HG02571 (cell line): ENCODE measurements around the gene RAB3C.

ENCODE experiments used
- ATAC-seq: cut with Tn5 transposase; IDR thresholded peaks from one replicate; pipeline ENCODE4 v1.9.1; 2021; ENCODE audit warnings: mild to moderate bottlenecking, moderate library complexity; ENCODE audit not compliant: unreplicated experiment

The RAB3C gene

DNA sequence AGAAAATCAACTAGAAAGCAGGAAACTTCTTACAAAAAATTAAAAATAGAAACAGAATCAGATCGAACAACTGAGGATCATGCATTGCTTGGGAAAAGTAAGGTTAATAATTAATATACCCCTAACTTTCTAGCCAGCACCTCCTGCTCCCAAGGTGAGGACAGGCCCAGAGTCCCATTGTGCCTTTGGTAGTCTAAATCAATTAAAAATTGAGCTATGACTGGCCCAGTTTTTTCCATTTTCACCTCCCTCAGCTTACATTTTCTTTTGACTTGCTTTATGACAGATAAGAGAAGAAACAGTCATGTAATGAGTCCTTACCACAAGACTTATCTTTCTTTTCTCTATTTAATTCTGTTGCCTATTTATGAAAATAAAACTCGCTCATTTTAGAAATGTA lies 182.2 kb downstream of the RAB3C start:
- ATAC-seq, result no peak

GRCh38 chr5:58767104-58767503 lies 184.2 kb downstream of the RAB3C start:
- ATAC-seq, result no peak

GRCh38 chr5:58770136-58770535 lies 187.3 kb downstream of the RAB3C start:
- ATAC-seq, result no peak

- ATAC-seq, result no peak
Measured at GRCh38 chr5:58771796-58772195, 188.9 kb downstream of the RAB3C start.

DNA sequence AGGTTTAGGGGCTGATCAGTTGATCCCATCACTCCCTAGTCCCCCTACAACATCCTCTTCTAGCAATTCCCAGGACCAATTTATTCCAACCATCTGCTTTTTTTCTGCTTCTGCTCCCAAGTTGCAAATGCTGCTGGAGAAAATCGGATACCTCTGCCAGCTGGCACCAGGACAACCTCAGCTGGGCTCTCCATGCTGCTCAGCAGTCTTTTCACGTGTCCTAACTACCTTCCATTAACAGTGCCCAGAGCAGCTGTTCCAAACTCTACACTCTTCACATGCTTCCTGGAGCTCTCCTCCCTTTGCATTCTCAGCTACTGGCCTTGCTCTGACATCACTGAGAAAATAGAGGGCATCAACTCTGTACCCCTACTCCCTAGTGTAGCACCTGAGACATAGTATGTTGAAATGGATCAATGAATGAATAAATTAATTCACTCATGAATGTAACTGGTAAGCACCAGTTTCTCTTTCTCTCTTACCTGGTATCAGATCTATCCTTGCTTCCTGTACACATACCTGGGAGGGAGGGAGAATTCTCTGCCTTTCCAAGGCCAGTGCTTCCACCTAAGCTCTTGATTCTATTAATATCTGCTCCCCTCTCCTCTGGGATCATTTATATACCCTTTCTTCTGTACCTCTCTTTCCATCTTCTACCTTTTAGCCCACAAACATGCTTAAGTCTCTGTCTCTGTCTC lies 191.0 kb downstream of the RAB3C start:
- no peak for ATAC-seq

DNA sequence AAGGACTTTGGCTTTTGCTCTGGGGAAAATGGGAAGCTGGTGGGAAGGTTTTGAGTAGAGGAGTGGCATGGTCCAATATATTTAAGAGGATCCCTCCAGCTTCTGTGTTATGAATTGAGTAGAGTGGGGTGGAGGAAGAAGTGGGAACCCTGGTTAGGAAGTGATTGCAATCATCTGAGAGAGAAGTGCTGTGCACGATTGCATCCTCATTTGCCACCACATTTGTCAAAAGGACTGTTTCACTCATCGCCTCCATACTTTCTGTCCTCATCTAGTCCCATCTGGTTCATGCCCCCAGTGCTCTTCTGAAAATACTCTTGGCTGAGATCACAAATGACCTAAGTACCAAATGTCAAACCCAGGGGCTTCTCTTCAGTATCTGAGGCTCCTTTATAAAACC lies 192.1 kb downstream of the RAB3C start:
- ATAC-seq, result no peak

- ATAC-seq, result peak; percentile 75
Measured at GRCh38 chr5:58775701-58776262, 192.9 kb downstream of the RAB3C start.

DNA sequence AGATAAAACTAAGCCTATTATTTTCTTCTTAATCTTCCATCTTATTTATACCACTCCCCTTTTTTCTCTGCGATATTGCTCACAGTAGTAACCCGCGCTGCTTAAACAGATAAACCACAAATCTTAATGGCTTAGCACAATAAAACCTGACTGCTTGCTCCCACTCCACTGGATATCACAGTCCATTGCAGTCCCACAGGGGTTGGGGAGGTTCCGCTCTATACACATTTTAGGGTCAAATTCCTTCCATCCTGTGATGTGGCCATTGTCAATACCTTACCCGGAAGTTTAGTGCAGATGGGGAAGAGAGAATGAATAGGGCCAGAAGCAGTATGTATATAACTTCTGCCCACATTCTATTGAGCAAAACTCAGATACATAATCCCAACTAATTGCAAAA lies 193.7 kb downstream of the RAB3C start:
- no peak for ATAC-seq

DNA sequence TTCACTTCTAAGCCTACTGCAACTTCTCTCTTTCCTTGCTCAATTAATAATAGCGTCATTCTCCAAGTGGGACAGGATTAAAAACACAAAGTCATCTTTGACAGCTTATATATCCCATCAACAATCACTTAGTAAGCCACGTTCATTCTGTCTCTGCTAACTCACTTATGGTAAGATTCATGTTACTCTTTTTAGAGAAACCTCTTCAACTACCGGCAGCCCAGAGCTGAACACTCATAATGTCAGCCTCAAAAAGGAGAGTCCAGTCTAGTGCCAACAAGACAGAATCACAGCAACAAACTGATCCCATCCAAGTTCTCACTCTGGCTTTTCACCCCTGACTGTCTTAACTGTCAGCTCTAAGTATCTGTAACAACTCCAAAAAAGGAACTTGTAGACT lies 196.0 kb downstream of the RAB3C start:
- ATAC-seq, result no peak

GRCh38 chr5:58786035-58786434 lies 203.2 kb downstream of the RAB3C start:
- peak; percentile 58 for ATAC-seq

GRCh38 chr5:58786711-58787303 lies 203.9 kb downstream of the RAB3C start:
- ATAC-seq, result peak; percentile 62

DNA sequence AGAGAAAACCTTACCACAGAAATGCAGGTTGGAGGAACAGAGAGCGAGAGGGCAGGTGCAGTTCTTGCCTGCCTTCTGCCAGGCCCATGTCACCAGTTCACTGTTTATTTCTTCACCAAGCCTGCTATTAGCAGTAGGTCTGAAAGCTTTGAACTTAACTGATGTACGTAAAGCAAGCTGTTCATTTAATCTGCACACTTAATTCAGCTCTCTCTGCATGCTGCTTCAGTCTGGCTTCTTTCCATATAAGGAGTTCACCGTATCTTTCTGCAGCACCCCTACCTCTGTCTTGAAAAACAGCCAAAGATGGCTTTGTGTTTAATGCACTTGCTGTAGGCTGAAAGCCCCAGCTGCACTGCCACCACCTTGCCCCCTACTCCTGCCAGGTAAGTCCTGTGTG lies 205.1 kb downstream of the RAB3C start:
- ATAC-seq, result no peak

DNA sequence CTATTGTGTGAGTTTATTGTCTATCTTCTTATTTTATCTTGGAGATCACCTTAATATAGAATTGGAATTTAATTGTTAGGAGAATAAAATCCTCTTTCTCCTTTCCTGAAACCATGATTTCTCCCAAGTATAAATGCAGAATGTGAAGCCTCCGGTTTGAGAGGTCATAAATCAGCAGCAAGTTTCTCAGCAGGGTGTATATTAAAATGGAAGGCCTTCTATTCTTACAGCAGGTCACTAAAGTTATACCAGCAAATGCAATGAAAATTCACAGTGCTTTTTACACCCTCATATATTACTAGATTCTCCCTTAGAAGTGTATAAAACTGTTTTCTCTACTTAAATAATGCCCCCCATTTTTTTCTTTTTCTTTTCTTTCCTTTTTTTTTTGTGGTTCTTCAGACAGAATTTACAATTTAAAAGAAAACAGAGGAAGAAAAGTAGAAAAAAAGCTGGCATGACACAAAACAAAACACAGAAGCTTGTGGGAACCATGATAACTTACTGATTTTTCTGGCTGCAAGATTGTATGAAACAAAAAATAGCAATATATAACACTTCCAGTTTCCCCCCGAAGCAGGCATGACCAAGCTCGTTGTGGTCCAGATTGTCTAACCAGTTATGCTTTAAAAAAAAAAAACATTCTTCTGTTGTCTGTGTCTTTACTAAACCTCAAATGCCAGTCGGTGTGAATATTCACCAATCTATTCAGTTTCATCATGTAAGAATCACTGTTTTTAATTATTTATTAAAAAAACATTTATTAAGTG lies 211.2 kb downstream of the RAB3C start:
- ATAC-seq, result no peak

DNA sequence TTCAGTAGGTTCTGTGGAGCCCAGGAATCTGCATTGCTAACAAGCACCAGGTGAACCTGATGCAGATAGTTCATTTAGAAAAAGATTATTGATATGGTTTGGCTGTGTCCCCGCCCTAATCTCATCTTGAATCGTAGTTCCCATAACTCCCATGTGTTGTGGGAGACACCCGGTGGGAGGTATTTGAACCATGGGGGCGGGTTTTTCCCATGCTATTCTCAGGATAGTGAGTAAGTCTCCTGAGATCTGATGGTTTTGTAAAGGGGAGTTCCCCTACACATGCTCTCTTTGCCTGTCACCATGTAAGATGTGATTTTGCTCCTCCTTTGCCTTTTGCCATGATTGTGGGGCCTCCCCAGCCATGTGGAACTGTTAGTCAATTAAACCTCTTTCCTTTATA lies 212.0 kb downstream of the RAB3C start:
- ATAC-seq, result peak; percentile 46

DNA sequence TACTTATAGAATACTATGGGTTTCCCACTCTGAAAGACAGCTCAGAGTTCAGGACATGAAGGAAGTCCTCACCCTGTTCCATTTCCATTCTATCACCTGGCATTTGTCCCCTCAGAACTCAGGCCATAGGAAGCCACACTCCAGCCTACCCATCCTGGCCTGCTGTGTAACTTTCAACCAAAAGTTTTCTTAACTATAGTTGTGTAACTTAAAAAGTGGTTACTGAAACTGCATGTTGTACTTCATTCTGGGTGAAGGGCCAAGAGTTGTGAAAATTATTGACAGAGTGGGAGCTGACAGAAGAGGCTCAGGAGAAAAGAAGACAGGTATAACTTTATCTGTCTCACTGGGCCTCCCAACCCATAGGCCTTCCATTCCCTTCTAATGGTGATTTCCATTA lies 212.5 kb downstream of the RAB3C start:
- ATAC-seq, result peak; percentile 21

- no peak for ATAC-seq
Measured at GRCh38 chr5:58797021-58797420, 214.1 kb downstream of the RAB3C start.

GRCh38 chr5:58800356-58800755 lies 217.5 kb downstream of the RAB3C start:
- ATAC-seq, result no peak

DNA sequence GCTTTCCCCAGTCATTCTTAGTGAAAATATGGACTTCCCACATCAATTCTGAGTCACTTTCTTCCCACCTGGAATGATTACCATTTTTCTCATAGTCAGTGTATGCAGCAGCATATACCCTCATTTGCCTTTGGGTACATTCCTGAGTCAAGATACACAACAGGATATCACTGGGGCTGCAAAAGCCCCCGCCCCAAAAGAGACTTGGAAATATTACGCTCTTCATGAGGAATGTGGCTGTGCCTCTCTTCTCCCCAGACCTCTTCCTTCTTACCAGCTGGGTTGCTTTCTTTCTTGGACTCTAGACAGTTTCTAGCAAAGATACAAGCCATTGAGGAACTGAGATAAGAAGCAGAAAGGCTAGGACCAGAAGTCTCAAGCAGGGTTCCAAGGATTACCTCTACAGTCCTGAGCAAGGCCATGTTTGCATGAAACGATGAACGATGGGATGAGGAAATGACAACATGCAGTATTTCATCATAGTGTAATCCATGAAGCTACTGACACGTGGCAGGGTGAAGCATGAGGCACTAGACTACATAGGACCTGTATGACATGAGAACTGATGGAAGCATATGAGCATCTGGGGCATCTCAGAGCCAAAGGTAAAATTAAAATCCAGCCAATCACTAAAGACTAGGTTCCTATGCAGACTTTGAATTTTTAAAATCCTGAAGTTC lies 218.1 kb downstream of the RAB3C start:
- ATAC-seq, result no peak

DNA sequence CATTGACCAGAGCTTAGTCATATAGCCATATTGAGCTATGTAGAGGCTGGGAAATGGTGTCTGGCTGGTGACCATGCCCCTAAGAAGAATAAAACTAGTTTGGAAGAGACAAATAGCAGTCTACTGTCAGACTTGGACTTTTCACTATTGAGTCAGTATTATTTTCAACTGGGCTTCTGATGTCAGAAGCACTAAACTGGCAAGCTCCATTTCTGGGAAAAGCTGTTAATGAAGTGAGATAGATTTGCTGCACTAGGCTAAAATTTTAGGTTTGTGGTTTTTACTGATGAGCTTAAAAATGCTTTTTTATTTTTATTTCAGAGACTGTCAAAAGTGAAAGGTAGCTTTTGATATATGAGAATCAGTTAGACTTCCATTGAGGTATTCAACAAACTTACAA lies 220.2 kb downstream of the RAB3C start:
- no peak for ATAC-seq

- no peak for ATAC-seq
Measured at GRCh38 chr5:58804291-58804690, 221.4 kb downstream of the RAB3C start.

GRCh38 chr5:58810086-58810485 lies 227.2 kb downstream of the RAB3C start:
- ATAC-seq, result no peak
